ENCODE data around the gene PTGES3.
"Not testable (repeated sequence)": the region's sequence is repeated elsewhere in the genome, so short reads cannot be mapped to it uniquely, and the experiment has no call there.

The PTGES3 gene

GRCh38 chr12:56688129-56688845 lies at the start of gene PTGES3:
TSS of gene PTGES3 (minus strand) at chr12:56688284. CDS start at chr12:56687999, 285 bp downstream.
- DNase-seq = peak; percentile 96

GRCh38 chr12:56728139-56728861 lies 40.2 kb upstream of the PTGES3 start:
- no peak for DNase-seq

- not testable (repeated sequence) for DNase-seq
Observed at GRCh38 chr12:56726196-56726675, 38.2 kb upstream of the PTGES3 start.

DNA sequence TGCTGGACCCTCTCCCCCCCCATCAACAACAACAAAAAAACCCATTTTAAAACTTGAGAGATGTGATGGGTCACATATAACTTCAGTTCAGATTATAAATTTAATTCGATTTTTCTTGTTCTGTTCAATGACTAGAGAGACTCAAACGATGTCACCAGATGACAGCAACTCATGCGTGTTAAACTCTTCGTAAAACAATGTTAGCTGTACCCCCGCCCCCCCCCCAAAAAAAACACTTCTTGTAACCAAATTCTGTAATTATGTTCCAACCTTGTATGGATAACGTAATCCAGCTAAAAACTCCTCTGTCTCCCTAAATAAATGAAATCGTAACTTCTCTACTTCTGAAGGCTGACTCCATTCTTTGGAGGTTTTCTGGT lies 37.6 kb upstream of the PTGES3 start:
- DNase-seq = no peak

- peak; percentile 97 for DNase-seq
Observed at GRCh38 chr12:56724972-56725722, 37.1 kb upstream of the PTGES3 start, which contains the start of gene NACA. TSS of gene NACA (minus strand) at chr12:56725299. CDS start at chr12:56724521, 778 bp downstream.

DNA sequence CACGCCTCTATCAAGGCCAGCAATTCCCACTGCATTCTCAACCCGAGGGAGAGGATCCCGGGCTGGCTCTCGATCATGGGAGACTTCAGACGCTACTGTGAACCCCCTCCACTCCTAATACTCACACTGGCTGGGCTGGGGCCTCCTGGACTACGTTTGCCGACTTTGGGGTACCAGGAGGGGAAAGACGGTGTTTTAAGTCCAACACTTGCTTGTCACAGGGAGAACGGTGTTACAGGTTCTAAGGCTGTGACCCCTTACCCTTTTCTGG lies 36.6 kb upstream of the PTGES3 start:
- no peak for DNase-seq

DNA sequence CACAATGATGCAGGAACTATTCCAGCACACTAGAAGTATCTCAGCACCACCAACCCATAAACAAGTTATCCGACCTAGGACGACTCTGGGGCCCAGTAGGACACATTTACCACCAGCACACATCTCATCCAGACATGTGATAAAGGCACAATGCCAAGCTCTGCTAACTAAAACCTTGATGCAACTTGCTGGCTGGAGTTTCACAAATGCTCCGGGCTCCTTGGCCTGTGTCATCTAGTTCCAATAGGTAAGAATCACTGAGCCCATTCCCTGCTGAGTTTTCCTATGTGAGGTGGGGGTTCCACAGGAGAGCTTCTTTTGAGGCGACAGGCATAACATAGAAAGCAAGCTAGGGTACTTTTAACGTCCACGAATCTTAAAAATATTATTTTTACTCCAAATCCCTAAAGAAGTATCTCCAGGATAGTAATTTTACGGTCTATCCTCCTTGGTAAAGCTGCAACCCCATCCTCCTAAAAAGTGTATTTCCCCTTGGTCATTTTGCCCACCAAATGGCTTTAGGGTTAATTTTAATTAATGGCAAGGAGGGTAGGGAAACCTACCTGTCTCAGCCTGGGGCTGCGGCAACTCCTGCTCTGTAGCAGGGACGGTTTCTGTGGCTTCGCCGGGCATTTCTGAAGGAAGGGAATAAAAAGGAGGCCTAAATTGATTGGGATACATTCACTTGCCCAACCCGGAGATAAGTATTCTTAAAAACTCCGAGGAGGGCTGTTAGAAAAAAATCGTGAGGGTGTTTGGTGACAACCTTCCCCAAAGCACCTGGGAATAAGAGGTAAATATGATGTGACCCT lies 36.0 kb upstream of the PTGES3 start:
- no peak for DNase-seq

DNA sequence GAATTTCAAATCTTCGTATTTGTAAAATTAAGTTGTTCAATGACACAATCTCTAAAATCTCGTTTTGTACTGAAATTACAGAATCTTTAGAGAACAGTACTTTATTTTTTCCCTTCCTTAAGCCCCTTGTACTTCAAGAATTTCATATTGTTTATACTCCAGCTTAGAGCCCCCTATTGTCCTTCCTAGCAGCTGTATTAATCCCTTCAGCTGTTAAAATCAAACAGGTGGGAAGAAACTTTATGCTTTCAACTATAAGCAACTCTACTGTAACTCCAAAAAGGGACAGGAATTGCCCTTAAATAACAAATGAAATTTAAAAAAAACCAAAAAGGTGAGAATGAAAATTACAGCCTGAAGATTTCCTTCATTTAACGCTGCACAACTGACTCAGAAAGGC lies 35.3 kb upstream of the PTGES3 start:
- DNase-seq = no peak

- DNase-seq = no peak
Observed at GRCh38 chr12:56722832-56723231, 34.7 kb upstream of the PTGES3 start.

- no peak for DNase-seq
Observed at GRCh38 chr12:56721721-56722120, 33.6 kb upstream of the PTGES3 start.

- no peak for DNase-seq
Observed at GRCh38 chr12:56721216-56721615, 33.1 kb upstream of the PTGES3 start.

DNA sequence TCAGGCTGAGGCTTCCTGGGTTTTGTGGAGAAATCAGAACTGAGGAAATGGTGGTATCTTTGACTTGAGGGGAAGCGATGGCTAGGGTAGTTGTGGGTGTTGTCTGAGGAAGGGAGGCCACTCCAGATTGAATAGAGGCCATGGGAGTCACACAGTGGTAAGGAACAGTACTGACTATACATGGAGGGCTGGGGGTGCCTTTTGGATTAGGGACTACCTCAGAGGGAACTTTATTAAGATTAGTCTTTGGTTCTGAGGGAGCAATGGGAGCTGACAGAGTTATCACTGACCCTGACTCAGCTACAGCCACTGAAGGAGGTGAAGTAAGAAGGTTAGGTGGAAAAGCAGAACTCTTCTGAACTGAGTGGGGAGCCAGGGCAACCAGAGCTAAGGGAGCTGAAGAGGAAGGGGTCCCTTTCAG lies 32.7 kb upstream of the PTGES3 start:
- DNase-seq = no peak

- DNase-seq = no peak
Observed at GRCh38 chr12:56719056-56719455, 31.0 kb upstream of the PTGES3 start.

- no peak for DNase-seq
Observed at GRCh38 chr12:56718636-56719035, 30.6 kb upstream of the PTGES3 start.

DNA sequence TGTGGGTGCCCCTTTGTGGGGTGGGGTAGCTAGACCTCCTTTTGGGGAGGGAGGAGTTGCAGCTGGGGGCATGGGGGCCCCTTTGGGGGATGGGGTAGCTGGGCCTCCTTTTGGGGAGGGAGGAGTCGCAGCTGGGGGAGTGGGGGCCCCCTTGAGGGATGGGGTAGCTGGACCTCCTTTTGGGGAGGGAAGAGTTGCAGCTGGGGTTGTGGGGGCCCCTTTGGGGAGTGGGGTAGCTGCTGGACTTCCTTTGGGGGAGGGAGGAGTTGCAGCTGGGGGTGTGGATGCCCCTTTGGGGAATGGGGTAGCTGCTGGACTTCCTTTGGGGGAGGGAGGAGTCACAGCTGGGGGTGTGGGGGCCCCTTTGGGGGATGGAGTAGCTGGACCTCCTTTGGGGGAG lies 30.1 kb upstream of the PTGES3 start:
- DNase-seq = no peak

DNA sequence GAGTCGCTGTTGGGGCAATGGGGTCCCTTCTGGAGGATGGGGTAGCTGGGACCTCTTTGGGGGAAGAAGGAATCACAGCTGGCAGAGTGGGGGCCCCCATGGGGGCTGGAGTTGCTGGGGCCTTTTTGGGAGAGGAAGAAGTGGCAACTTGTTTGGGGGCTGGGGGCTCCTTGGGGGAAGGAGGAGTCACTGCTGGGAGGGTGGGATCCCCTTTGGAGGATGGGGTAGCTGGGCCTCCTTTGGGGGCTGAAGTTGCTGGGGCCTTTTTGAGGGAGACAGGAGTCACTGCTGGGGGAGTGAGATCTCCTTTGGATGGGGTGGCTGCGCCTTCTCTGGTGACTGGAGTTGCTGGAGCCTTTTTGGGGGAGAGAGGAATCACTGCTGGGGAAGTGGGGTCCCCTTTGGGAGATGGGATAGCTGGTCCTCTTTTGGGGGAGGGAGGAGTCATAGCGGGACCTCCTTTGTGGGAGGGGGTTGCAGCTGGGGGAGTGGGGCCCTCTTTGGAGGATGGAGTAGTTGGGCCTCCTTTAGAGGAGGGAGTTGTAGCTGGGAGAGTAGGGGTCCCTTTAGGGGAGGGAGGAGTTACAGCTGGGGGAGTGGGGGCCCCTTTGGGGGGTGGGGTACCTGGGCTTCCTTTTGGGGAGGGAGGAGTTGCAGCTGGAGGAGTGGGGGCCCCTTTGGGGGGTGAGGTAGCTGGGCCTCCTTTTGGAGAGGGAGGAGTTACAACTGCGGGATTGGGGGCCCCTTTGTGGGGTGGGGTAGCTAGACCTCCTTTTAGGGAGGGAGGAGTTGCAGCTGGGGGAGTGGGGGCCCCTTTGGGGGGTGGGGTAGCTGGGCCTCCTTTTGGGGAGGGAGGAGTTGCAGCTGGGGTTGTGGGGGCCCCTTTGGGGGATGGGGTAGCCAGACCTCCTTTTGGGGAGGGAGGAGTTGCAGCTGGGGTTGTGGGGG lies 29.1 kb upstream of the PTGES3 start:
- no peak for DNase-seq

- no peak for DNase-seq
Observed at GRCh38 chr12:56716458-56716857, 28.4 kb upstream of the PTGES3 start.

DNA sequence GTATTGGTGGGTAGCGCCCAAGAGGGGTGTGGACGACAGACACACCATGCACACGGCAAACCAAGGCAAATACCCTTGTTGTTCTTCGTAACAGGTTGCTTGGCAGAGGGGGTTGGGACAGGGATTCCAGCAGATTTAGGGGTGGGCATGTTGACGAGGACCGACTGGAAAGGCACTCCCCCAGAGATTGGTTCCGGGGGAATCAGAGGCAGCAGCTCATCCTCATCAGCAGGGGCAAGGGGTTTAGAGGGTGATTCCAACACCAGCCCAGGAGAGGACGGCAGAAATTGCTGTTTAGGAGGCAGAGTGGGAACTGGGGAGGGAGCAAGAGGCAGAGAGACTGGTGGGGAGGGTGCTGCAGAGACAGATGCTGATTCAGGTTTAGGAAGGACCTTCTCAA lies 27.7 kb upstream of the PTGES3 start:
- no peak for DNase-seq

- DNase-seq = no peak
Observed at GRCh38 chr12:56714431-56714929, 26.4 kb upstream of the PTGES3 start.

DNA sequence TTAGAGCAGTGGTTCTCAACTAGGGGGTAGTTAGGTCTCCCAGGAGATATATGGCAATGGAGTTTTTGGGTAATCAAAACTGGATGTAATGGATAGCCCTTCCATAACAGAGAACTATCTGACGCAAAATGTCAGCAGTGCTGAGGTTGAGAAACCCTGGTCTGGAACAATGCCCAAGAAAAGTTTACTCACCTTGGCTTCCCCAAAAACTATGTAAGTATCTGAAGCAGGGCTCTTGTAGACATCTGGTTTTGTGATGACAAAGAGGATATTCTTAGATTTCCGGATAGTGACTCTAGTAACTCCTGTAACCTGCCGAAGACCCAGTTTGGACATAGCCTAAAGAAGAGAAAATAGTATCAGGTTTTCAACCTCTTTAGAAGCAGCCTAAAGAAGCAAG lies 25.3 kb upstream of the PTGES3 start:
- DNase-seq = no peak

DNA sequence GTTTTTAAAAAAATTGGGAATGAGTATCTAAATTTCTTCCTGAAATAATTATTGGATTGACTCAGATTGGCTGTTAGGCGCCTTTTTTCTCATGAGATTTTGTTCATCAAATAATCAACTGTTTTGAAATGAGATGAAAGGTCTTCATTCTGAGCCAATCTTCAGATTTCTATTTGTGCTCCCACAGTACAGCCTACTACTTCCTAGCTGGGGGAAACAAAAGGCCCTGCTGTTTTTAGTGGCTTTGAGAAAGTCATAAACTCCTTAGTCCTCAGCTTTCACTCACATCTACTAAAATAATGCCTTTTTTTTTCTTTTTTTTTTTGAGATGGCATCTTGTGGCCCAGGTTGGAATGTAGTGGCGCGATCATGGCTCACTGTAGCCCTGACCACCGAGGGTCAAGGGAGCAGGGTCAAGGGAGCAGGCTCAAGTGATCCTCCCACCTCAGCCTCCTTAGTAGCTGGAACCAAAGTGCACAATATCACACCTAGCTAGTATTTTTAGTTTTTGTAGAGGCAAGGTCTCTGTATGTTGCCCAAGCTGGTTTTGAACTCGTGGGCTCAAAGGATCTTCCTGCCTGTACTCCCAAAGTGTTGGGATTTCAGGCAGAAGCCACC lies 21.8 kb upstream of the PTGES3 start:
- DNase-seq = no peak

All from activated effector memory CD4-positive, alpha-beta T cell treated with Interleukin-2 at 50 U/mL for 16 hours (primary cell).